ENCODE data around the gene SMPD1.

Gene SMPD1

GRCh38 chr11:6385046-6385777 is 5.1 kb upstream of the SMPD1 start:
- Histone ChIP-seq H3K4me3 (ENCODE audit: low read depth, low read length) (no peak overlapping the region), H3K27ac (ENCODE audit: extremely low read depth, low read depth, low read length) (no peak overlapping the region), H3K36me3 (ENCODE audit: control insufficient read depth in 2 of 2, insufficient read depth in 1 of 2, low read length in 2 of 2) (no peaks in the 10 kb centered on the region), H3K4me1 (ENCODE audit: control insufficient read depth, insufficient read depth, low read length) (no peaks in the 10 kb centered on the region), H3K9me3 (ENCODE audit: control insufficient read depth, insufficient read depth, low read depth, low read length) (no peaks in the 10 kb centered on the region)
- TF ChIP-seq ZNF350 (tag by site-specific recombination; IDR thresholded peaks at IDR 0.05) (no peak), PRDM1 (tag by site-specific recombination; IDR thresholded peaks at IDR 0.05) (peak; percentile 77), ZNF473 (tag by site-specific recombination; IDR thresholded peaks at IDR 0.05) (no peak), ZNF366 (tag by site-specific recombination; conservative IDR thresholded peaks at IDR 0.05) (peak; percentile 48; the same call in 1 of the 2 replicates), ATF2 (tag by site-specific recombination; IDR thresholded peaks at IDR 0.05; ENCODE audit: low read depth) (no peak), ZNF521 (tag by site-specific recombination; IDR thresholded peaks at IDR 0.05) (no peak)
- TF ChIP-seq, protein P1, sequence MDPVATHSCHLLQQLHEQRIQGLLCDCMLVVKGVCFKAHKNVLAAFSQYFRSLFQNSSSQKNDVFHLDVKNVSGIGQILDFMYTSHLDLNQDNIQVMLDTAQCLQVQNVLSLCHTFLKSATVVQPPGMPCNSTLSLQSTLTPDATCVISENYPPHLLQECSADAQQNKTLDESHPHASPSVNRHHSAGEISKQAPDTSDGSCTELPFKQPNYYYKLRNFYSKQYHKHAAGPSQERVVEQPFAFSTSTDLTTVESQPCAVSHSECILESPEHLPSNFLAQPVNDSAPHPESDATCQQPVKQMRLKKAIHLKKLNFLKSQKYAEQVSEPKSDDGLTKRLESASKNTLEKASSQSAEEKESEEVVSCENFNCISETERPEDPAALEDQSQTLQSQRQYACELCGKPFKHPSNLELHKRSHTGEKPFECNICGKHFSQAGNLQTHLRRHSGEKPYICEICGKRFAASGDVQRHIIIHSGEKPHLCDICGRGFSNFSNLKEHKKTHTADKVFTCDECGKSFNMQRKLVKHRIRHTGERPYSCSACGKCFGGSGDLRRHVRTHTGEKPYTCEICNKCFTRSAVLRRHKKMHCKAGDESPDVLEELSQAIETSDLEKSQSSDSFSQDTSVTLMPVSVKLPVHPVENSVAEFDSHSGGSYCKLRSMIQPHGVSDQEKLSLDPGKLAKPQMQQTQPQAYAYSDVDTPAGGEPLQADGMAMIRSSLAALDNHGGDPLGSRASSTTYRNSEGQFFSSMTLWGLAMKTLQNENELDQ (tag by site-specific recombination; IDR thresholded peaks at IDR 0.05; ENCODE audit: low read depth): no peak
- ChIA-PET CTCF (interaction anchor here (1.0 to 9.6 kb wide), 4 partner anchors 22 to 121 kb away, joined by 3 to 228 read pairs (median 5); partner anchors contain the start of gene HPX), POLR2A (no interaction called here)

GRCh38 chr11:6387811-6388599 is 2.3 kb upstream of the SMPD1 start:
- no peaks in the 10 kb centered on the region for H3K4me1 ChIP-seq (ENCODE audit: control insufficient read depth, insufficient read depth, low read length)
- no peaks in the 10 kb centered on the region for H3K9me3 ChIP-seq (ENCODE audit: control insufficient read depth, insufficient read depth, low read depth, low read length)
- TF ChIP-seq SCRT1 (tag by site-specific recombination; IDR thresholded peaks at IDR 0.05; ENCODE audit: borderline replicate concordance) (no peak), ZNF837 (tag by site-specific recombination; IDR thresholded peaks at IDR 0.05) (no peak), KLF16 (tag by site-specific recombination; IDR thresholded peaks at IDR 0.05) (no peak), ZNF610 (tag by site-specific recombination; IDR thresholded peaks at IDR 0.05; ENCODE audit: borderline replicate concordance) (no peak), ZFP41 (tag by site-specific recombination; IDR thresholded peaks at IDR 0.05; ENCODE audit: borderline replicate concordance) (no peak), ZNF248 (tag by site-specific recombination; IDR thresholded peaks at IDR 0.05) (no peak), HOXC10 (CRISPR knock-in tag; IDR thresholded peaks at IDR 0.05) (no peak), KLF1 (tag by site-specific recombination; IDR thresholded peaks at IDR 0.05) (no peak), ZBTB1 (tag by site-specific recombination; IDR thresholded peaks at IDR 0.05) (no peak), ZNF155 (tag by site-specific recombination; IDR thresholded peaks at IDR 0.05) (no peak)
- TF ChIP-seq, protein P2, sequence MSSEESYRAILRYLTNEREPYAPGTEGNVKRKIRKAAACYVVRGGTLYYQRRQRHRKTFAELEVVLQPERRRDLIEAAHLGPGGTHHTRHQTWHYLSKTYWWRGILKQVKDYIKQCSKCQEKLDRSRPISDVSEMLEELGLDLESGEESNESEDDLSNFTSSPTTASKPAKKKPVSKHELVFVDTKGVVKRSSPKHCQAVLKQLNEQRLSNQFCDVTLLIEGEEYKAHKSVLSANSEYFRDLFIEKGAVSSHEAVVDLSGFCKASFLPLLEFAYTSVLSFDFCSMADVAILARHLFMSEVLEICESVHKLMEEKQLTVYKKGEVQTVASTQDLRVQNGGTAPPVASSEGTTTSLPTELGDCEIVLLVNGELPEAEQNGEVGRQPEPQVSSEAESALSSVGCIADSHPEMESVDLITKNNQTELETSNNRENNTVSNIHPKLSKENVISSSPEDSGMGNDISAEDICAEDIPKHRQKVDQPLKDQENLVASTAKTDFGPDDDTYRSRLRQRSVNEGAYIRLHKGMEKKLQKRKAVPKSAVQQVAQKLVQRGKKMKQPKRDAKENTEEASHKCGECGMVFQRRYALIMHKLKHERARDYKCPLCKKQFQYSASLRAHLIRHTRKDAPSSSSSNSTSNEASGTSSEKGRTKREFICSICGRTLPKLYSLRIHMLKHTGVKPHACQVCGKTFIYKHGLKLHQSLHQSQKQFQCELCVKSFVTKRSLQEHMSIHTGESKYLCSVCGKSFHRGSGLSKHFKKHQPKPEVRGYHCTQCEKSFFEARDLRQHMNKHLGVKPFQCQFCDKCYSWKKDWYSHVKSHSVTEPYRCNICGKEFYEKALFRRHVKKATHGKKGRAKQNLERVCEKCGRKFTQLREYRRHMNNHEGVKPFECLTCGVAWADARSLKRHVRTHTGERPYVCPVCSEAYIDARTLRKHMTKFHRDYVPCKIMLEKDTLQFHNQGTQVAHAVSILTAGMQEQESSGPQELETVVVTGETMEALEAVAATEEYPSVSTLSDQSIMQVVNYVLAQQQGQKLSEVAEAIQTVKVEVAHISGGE (tag by site-specific recombination; conservative IDR thresholded peaks at IDR 0.05; ENCODE audit: low read depth): no peak
- no peak overlapping the region for H3K27ac ChIP-seq (ENCODE audit: extremely low read depth, low read depth, low read length)
- H3K36me3 ChIP-seq (ENCODE audit: control insufficient read depth in 2 of 2, insufficient read depth in 1 of 2, low read length in 2 of 2): peaks cover 0 to 3% of the 10 kb centered on the region in 2 experiments; a peak in 1 of 3 replicates
- CTCF ChIA-PET: interaction anchor here (0.8 to 3.1 kb wide), 6 partner anchors 9 to 295 kb away, joined by 3 to 27 read pairs (median 6); partner anchors contain the start of gene MRPL17
- H3K4me3 ChIP-seq (ENCODE audit: low read depth, low read length): no peak overlapping the region
- POLR2A ChIA-PET: interaction anchor here (0.6 to 4.6 kb wide), 4 partner anchors 21 to 369 kb away, joined by 3 to 26 read pairs (median 4); partner anchors contain the start of genes APBB1, ARFIP2 and TIMM10B
